BLaER1 treated with 17β-estradiol and CSF1 and Interleukin-3, amounts not matched to agents 10 nM and 100 nM (cell line): ENCODE data around the gene VWA3A.
A peak's percentile ranks its signal among the peaks of the same experiment; 100 is the strongest.

Source experiments
- H3K27ac ChIP-seq, 11 experiments: shearing (Covaris generic); formaldehyde crosslinking; 2 replicates each; pipeline ENCODE4 v1.8.1; 2022
- H3K27me3 ChIP-seq, 11 experiments: shearing (Covaris generic); formaldehyde crosslinking; 2 replicates each; pipeline ENCODE4 v1.8.1; 2022
- H3K36me3 ChIP-seq, 11 experiments: shearing (Covaris generic); formaldehyde crosslinking; 2 replicates each; pipeline ENCODE4 v1.8.1; 2022
- H3K4me1 ChIP-seq, 10 experiments: shearing (Covaris generic); formaldehyde crosslinking; 2 replicates each; pipeline ENCODE4 v1.8.1; 2022
- H3K4me2 ChIP-seq, 11 experiments: shearing (Covaris generic); formaldehyde crosslinking; 2 replicates each; pipeline ENCODE4 v1.8.1; 2022
- H3K4me3 ChIP-seq, 10 experiments: shearing (Covaris generic); formaldehyde crosslinking; 2 replicates each; pipeline ENCODE4 v1.8.1; 2022
- H3K9ac ChIP-seq, 11 experiments: shearing (Covaris generic); formaldehyde crosslinking; 2 replicates each; pipeline ENCODE4 v1.8.1; 2022
- H3K9me3 ChIP-seq, 11 experiments: shearing (Covaris generic); formaldehyde crosslinking; replicated peaks in 1 of 11; 2 replicates each; pipeline ENCODE4 v1.8.1; 2022
- H4K20me1 ChIP-seq, 11 experiments: shearing (Covaris generic); formaldehyde crosslinking; 2 replicates each; pipeline ENCODE4 v1.8.1; 2022
- Cebpa-rat ChIP-seq, 11 experiments: shearing (Covaris generic); IDR thresholded peaks; 2 replicates each; pipeline ENCODE4 v1.8.1; 2022

Gene VWA3A

DNA sequence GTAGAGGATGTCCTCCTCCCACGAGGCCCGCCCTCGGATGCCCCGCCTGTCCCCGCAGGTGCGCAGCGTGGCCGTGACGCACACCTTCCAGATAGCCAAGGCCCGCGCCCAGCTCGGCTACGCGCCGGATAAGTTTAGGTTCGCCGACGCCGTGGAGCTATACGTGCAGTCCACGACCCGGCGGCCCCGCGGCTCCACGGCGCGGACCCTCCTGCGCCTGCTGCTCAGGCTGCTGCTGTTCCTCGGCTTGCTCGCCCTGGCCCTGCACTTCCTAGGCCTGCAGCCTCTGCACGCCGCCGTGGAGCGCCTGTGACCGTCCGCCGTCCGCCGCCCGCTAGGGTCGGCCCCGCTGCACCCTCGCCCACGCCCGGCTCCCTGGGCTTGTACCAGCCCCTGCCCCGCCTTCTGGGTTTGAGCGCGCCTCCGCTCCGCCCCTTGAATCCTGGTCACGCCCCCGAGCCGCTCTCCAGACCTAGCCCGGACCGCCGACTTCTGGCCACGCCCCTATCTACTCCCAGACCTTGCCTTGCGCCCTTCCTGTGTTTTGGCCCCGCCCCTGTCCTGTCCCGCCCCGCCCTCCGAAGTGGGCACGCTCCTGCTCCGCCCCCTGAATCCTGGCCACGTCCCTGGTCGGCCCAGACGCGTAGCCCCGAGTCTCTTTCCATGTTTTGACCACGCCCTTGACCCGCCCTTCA is 97.9 kb downstream of the VWA3A start:
- no peak for TF ChIP-seq Cebpa-rat (IDR thresholded peaks at IDR 0.05)
- Histone ChIP-seq H3K27me3 (peaks cover 0 to 22% (median 17%) of the 10 kb centered on the region in 11 experiments; a peak in 14 of 22 replicates), H3K27ac (peak overlapping the region; percentile 33 to 79 (median 73); a peak in 21 of 22 replicates), H3K4me3 (peak overlapping the region; percentile 70 to 83 (median 73)), H4K20me1 (peaks cover 0 to 10% (median 0%) of the 10 kb centered on the region in 11 experiments; a peak in 1 of 22 replicates), H3K4me1 (peaks cover 41 to 49% (median 46%) of the 10 kb centered on the region in 10 experiments), H3K9me3 (no peaks in the 10 kb centered on the region), H3K36me3 (no peaks in the 10 kb centered on the region), H3K9ac (peak overlapping the region; percentile 65 to 83 (median 78)), H3K4me2 (peak overlapping the region; percentile 94 to 99 (median 96))

DNA sequence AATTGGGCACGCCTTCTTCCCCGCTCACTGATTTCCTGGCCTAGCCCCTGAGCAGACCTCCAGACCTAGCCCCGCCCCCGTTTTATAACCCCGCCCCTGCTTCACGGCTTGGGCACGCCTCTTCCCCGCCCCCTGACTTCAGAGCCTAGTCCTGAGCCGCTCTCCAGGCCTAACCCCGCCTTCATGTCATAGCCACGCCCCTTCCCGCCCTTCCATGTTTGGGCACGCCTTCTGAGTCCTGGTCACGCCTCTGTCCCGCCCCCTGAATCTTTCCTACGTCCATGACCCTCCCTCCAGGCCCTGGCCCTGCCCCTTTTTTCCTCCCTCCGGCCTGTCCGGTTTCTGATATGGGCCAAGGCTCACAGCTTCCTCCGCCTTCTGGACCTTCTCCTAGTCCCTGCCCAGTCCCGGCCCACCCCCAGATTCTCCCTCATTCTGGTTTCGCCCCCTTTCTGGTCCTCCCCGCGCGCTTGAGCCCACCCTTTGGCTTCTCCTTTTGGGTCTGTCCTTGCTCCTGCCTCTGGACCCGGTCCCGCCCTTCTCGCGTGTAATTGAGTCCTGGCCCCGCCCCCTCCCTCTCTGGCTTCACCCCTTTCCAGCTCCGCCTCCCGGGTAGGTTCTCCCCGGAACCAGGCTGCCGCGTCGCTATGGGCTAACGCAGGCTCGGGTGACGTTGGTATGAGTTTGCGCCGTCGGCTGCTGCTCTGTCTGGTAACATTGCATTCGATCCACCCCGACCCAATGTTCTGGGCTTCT is 98.6 kb downstream of the VWA3A start:
- H3K4me3 ChIP-seq: peak overlapping the region; percentile 50 to 73 (median 63)
- H3K4me1 ChIP-seq: peaks cover 42 to 52% (median 48%) of the 10 kb centered on the region in 10 experiments
- peak overlapping the region in 10 of 11 experiments; percentile 14 to 87 (median 70); a peak in 20 of 22 replicates for H3K27ac ChIP-seq

DNA sequence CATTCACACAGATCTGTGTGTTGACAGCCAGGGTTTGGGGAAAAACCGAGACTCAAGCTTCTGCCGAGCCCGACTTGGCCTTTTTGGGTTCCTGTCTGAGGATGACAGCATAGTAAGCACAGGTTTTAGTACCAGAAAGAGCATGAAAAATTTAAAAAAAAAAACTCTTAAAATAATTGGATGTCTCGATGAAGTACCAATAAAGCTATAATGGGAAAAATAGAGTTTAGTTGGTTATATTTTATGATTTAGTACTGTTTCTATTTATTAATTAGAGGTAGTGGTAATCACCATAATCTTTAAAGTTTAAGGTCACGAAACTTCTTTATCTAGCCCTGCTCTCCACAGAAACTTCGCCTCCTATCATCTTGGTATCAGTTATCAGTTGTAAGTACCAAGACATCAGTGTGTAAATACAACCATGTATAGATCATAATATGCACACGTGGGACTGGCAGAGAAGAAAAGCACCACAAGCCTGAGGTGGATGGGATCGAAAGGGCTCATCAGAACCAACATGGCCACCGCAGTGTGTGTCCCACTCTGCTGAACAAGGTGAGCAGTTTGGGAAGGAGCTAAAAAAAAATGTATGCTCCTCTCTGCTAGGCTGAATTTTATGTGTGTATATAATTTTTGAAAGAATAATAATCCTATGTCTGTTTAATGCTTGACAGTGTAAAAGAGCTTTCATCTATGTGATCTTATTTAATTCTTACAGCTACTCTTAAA is 99.4 kb downstream of the VWA3A start:
- H4K20me1 ChIP-seq: peaks cover 0 to 10% (median 0%) of the 10 kb centered on the region in 11 experiments; a peak in 1 of 22 replicates
- peak overlapping the region; percentile 50 to 73 (median 63) for H3K4me3 ChIP-seq
- peak overlapping the region in 10 of 11 experiments; percentile 14 to 87 (median 70); a peak in 15 of 22 replicates for H3K27ac ChIP-seq
- H3K36me3 ChIP-seq: no peaks in the 10 kb centered on the region
- no peak for TF ChIP-seq Cebpa-rat (IDR thresholded peaks at IDR 0.05)
- H3K9me3 ChIP-seq: no peaks in the 10 kb centered on the region
- H3K9ac ChIP-seq: peak overlapping the region; percentile 60 to 90 (median 77)
- H3K4me1 ChIP-seq: peaks cover 42 to 58% (median 50%) of the 10 kb centered on the region in 10 experiments
- H3K27me3 ChIP-seq: peaks cover 0 to 22% (median 17%) of the 10 kb centered on the region in 11 experiments; a peak in 14 of 22 replicates
- peak overlapping the region; percentile 78 to 97 (median 91) for H3K4me2 ChIP-seq

More for the DNA sequence above, 98.6 kb downstream of the VWA3A start:
- Histone ChIP-seq H3K36me3 (no peaks in the 10 kb centered on the region), H3K4me2 (peak overlapping the region; percentile 78 to 97 (median 91)), H4K20me1 (peaks cover 0 to 10% (median 0%) of the 10 kb centered on the region in 11 experiments; a peak in 1 of 22 replicates), H3K27me3 (peaks cover 0 to 22% (median 17%) of the 10 kb centered on the region in 11 experiments; a peak in 14 of 22 replicates), H3K9ac (peak overlapping the region; percentile 60 to 90 (median 77)), H3K9me3 (no peaks in the 10 kb centered on the region)
- no peak for TF ChIP-seq Cebpa-rat (IDR thresholded peaks at IDR 0.05)

DNA sequence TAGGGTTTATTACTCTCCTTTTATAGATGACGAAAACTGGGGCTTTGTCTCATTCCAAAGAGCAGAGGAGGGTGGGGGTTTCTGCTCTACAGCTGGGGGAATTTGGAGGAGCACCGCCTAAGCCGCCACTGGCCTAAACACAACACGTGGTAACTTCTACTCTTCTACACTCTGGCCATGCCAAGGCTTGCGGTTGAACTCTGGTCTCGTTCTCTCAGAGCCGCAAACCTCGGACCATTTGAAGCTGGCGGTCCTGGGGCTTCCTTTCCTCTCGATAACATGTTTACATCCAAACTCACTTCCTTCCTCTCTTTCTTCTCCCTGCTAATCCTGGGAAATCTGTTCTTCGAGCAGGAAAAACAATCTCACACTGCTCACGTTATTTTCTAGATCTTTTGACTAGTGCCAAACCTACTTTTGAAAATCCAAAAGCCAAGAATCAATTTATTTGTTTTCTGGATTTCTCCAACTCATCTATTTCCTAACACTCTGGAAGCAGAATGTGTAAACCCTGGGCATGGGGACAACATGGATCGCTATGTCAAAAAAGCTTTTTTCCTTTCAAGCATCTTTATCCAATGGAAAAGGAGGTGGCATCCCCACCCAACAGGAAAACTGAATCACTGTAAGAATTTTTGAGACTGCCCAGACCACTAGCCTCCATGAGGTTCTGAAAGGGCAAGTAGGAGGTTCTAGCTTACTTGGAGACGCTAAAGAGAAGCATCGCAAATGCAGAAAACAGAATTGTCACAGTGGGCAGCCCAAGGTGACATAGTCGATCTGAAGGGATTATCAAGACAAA is 100.1 kb downstream of the VWA3A start:
- Histone ChIP-seq H3K4me3 (peak overlapping the region; percentile 50 to 73 (median 63); a peak in 16 of 20 replicates), H3K4me1 (peaks cover 42 to 64% (median 50%) of the 10 kb centered on the region in 10 experiments), H3K9ac (peak overlapping the region in 7 of 11 experiments; percentile 13 to 90 (median 79); a peak in 8 of 22 replicates), H3K36me3 (no peaks in the 10 kb centered on the region), H4K20me1 (peaks cover 0 to 10% (median 0%) of the 10 kb centered on the region in 11 experiments; a peak in 1 of 22 replicates), H3K27me3 (peaks cover 0 to 22% (median 17%) of the 10 kb centered on the region in 11 experiments; a peak in 14 of 22 replicates), H3K4me2 (peak overlapping the region; percentile 78 to 97 (median 91)), H3K27ac (peak overlapping the region in 4 of 11 experiments; percentile 77 to 87 (median 84); a peak in 7 of 22 replicates), H3K9me3 (no peaks in the 10 kb centered on the region)
- no peak for TF ChIP-seq Cebpa-rat (IDR thresholded peaks at IDR 0.05)

- TF ChIP-seq Cebpa-rat (IDR thresholded peaks at IDR 0.05): no peak
- H3K4me2 ChIP-seq: peak overlapping the region; percentile 78 to 97 (median 91)
- no peak overlapping the region; a peak in 1 of 22 replicates for H3K27ac ChIP-seq
- H4K20me1 ChIP-seq: peaks cover 0 to 10% (median 0%) of the 10 kb centered on the region in 11 experiments; a peak in 1 of 22 replicates
- H3K9me3 ChIP-seq: no peaks in the 10 kb centered on the region
- peak overlapping the region in 1 of 10 experiments; percentile 50; a peak in 1 of 20 replicates for H3K4me3 ChIP-seq
- H3K27me3 ChIP-seq: peaks cover 0 to 22% (median 17%) of the 10 kb centered on the region in 11 experiments; a peak in 14 of 22 replicates
- no peak overlapping the region for H3K9ac ChIP-seq
- peaks cover 39 to 69% (median 49%) of the 10 kb centered on the region in 10 experiments for H3K4me1 ChIP-seq
- no peaks in the 10 kb centered on the region for H3K36me3 ChIP-seq
Measured at GRCh38 chr16:22193063-22193411, 100.7 kb downstream of the VWA3A start.

DNA sequence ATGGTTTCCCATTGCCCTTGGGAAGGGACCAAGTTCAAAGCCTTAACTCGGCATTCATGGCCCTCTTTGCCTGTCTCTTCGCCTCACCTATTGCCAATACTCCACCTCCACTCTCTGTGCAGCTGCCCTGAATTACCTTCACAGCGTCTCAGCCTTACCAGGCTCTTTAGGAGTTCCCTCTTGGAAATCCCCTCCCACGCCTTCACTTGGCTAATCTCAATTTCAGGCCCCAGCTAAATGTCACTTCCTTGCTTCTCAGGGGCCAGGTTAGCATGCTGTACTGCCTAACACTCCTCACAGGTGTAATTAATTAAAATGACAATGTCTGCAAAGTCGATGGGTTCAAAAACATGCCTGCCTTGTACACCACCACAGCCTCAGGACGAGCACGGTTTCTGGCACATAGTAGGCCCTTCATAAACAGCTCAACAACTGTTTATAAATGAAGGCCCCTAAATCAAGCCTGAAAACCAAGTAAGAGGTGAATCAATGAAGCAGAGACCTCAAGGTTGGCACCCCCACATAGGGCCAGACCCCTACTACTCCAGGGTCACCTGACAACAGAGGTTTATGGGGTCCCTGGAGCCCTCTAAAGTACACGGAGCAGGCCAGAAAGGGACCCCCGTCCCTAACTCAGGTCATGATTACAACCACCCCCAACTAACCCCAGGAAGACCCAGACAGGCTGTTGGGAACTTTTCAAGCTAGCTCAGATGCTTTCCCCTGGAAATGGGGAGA is 102.5 kb downstream of the VWA3A start:
- Histone ChIP-seq H4K20me1 (peaks cover 0 to 10% (median 0%) of the 10 kb centered on the region in 11 experiments; a peak in 2 of 22 replicates), H3K36me3 (no peaks in the 10 kb centered on the region), H3K27me3 (peaks cover 0 to 22% (median 17%) of the 10 kb centered on the region in 11 experiments; a peak in 14 of 22 replicates), H3K4me3 (peak overlapping the region in 2 of 10 experiments; percentile 66 to 74; a peak in 3 of 20 replicates), H3K4me2 (peak overlapping the region; percentile 7 to 86 (median 72); a peak in 18 of 22 replicates), H3K9me3 (no peaks in the 10 kb centered on the region), H3K4me1 (peaks cover 21 to 71% (median 43%) of the 10 kb centered on the region in 10 experiments), H3K27ac (peak overlapping the region in 1 of 11 experiments; percentile 13; a peak in 2 of 22 replicates), H3K9ac (peak overlapping the region in 1 of 11 experiments; percentile 71; a peak in 1 of 22 replicates)
- no peak for TF ChIP-seq Cebpa-rat (IDR thresholded peaks at IDR 0.05)

- Histone ChIP-seq H3K4me2 (peak overlapping the region; percentile 7 to 86 (median 72); a peak in 18 of 22 replicates), H3K9ac (peak overlapping the region in 2 of 11 experiments; percentile 71 to 78; a peak in 5 of 22 replicates), H3K9me3 (no peaks in the 10 kb centered on the region), H3K36me3 (no peaks in the 10 kb centered on the region), H3K27ac (peak overlapping the region in 1 of 11 experiments; percentile 13; a peak in 2 of 22 replicates), H3K4me1 (peaks cover 18 to 74% (median 41%) of the 10 kb centered on the region in 10 experiments), H3K4me3 (peak overlapping the region in 8 of 10 experiments; percentile 49 to 74 (median 64); a peak in 12 of 20 replicates), H3K27me3 (peaks cover 0 to 22% (median 17%) of the 10 kb centered on the region in 11 experiments; a peak in 14 of 22 replicates), H4K20me1 (peaks cover 0 to 10% (median 0%) of the 10 kb centered on the region in 11 experiments; a peak in 2 of 22 replicates)
- no peak for TF ChIP-seq Cebpa-rat (IDR thresholded peaks at IDR 0.05)
Measured at GRCh38 chr16:22195445-22195694, 103.0 kb downstream of the VWA3A start.
